ENCODE results near the gene KRTAP16-1.

Gene KRTAP16-1

DNA sequence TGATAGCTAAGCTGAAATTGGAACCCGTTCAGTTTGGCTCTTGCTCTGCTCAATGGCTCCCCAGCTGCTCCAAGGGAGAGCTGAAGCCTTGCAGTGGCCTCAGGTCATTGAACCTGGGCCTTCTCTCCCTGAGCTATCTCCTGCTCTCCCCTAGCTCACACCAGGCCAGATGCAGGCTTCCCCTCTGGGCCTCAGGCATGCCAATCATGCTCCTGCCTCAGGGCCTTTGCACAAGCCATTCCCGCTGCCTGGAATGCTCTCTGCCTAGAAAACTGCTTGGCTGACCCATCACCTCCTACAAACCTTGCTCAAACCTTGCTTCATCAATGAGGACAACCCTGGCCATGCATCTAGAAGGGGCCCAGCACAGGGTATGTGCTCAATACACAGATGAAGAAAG is 23.1 kb upstream of the KRTAP16-1 start:
- Histone ChIP-seq H3K4me3 (no peak overlapping the region), H3K27ac (no peak overlapping the region)

DNA sequence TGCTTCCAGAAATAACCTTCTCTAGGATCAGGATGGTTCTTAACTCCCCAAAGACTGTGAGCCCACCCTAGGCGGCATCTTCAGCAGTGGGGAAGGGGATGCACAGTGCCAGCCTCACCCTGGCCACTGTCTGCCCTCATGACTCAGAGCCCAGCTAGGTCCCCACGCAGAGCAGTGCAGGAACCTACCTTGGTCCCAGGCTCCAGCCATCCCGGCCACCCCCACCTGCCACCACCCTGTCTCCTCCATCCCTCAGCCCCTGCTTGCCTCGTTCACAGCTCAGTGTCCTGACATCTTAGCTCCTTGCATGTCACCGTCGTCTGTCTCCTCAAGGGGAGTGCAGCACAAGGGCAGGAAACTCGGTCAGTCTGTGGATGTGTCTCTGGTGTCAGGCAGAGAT is 22.5 kb upstream of the KRTAP16-1 start:
- no peak overlapping the region for H3K4me3 ChIP-seq
- no peak overlapping the region for H3K27ac ChIP-seq

DNA sequence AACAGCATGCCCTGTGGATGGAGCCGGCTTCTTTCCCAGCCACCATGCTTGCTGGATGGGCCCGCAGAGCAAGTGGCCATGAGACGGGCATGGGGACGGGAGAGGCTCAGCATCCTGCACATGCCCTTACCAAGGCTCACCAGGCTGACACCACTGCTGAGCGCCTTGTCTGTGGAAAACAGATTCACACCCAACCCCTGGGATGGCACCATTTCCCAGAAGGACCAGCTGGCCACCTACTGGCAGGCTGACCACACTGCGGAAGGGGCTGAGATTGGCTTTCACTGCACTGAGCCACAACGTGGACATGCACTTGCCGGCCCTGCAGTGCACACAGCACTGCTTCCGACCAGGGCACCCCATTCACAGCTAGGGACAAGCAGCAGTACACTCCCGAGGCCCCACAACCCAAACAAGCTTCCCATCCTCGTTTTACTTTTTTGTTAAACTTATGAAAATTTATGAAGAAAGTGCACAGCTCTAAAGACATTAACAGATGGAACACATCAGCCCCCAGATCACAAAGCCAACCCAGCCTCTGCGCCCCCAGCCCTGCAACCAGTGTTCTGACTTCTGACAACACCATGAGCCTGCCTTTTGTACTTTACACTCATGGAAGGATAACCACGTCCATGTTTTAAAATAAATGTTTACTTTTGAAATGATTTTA is 20.3 kb upstream of the KRTAP16-1 start:
- H3K27ac ChIP-seq, result no peak overlapping the region
- H3K4me3 ChIP-seq, result no peak overlapping the region

DNA sequence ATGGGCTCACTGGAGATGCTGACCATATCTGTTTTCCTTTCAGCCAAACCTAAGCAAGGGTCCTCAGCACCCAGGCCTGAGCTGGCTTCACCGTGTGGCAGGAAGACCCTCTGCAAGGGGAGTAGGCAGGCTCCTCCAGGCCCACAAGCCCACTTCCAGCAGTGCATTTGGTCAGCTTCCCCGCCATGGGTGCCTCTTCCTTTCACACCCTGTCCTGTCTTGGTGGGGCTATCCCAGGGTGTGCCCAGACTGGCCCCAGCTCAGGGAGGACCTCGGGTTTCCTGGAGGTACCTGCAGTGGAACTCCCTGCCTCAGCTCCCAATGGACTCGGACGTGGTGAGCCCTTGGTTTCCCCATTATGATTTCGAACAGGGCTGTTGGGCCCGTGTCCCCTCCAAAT is 19.1 kb upstream of the KRTAP16-1 start:
- Histone ChIP-seq H3K27ac (no peak overlapping the region), H3K4me3 (no peak overlapping the region)

DNA sequence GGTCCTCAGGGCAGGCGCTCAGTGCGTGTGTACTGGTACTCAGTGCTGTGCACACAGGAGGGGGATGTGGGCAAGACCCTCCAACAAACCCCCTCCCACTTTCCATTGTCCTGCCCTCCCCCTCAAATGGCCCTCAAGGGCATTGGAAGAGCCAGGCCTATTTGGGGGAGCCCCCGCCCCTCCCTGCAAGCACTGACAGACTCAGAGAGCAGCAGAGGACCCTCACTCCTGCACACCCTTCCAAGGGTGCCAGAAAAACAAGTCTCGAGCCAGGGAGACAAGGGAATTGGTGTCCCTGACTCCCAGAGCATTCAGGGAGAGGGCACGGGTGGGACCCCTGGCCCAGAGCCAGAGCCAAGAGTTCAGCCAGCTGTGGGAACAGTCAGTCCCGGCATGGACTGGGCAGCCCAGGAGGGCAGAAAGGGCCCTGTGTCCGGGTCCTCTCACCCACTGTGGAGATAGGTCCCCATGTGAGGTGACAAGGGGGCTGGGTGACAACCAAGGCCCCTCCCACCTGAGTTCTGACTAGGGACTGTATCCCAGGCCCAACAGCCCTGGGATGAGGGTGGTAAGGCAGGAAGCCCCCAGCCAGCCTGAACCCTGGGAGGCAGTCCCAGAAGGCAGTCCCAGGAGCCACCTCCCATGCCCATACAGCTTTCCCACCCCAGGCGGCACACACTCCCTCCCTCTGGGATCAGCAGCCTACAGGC is 18.5 kb upstream of the KRTAP16-1 start:
- no peak overlapping the region for H3K4me3 ChIP-seq
- no peak overlapping the region for H3K27ac ChIP-seq

DNA sequence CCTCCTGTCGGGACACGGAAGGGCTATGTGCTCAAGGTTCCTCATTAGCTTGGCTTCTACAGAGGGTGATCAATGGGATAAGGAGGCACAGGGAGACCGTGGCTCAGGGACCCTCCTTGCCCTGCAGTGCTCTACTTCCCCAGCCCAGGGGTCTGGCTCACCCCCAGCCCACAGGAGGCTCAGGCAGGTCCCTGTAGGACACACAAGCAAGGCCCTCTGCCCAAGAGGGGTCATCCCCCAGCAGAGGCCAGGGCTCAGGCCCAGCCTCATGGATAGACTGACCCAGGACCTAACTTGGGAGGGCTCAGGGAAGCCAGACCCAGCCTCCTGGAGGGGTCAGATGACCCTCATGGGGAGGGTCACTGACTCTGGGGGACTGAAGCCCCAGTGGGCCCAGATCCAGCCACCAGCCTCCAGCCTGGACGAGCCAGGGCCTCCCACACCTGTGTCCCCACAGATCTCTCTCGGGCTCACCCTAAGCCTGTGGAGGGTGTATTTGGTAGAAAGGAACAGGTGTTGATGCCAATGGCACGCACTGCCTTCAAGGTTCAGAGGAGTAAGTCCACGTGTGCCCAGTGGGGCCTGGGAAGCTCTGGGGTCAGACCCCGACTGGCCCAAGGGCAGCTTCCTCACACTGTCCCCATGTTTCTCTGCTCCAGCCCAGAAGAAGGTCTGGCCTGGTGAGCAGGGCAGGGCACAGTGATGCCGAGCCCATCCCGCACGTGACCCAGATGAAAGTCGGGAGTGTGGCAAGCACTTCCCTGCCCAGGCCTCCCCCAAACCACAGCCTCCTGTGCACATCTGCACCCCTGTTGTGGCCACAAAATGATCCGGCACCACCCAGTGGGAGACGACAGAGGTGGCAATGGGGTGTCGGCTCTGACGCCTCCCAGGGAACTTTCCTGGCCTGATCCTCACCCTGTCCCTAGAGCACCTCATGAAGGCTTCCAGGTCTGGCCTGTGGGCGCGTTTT is 17.4 kb upstream of the KRTAP16-1 start:
- Histone ChIP-seq H3K4me3 (no peak overlapping the region), H3K27ac (peak overlapping the region in 1 of 21 experiments; percentile 16)

DNA sequence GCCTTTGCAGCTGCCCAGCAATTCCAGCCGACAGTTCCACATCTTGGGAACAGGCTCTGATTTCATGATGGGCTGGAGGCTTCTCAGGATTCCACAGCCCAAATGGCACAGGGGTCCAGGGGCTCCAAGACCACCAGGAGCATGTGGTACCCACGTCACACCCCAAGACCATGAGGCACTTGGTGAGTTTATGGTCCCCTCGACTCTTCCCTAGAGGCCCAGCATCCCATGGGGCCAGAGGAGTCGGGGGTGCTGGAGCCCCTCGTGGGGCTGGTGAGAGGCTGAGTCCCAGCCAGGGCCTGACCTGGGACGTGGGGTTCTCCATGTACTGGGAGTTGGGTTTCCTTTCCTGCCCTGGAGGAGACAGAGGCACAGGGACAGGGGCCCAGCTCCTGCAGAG is 16.5 kb upstream of the KRTAP16-1 start:
- H3K27ac ChIP-seq, result no peak overlapping the region

DNA sequence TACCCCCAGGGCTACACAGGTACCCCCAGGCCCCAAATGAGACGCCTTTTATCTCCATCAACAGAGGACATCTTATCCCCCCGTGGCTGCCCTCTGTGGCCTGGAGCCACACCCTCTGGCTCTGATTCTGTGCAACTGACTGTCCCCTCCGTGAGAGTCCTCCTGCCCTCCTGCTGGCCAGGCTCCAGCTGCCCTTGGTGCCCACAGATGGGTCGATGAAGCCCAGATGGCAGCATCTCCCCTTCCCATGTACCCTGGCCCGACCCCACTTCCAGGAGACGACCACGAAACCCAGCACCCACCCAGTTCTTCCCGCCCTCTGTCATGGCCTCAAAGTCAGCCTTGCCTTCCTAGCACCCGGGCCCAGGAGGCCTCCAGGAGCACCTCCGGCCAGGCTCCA is 16.0 kb upstream of the KRTAP16-1 start:
- Histone ChIP-seq H3K27ac (no peak overlapping the region), H3K4me3 (no peak overlapping the region)

More for the DNA sequence above, 16.5 kb upstream of the KRTAP16-1 start:
- no peak overlapping the region for H3K4me3 ChIP-seq

DNA sequence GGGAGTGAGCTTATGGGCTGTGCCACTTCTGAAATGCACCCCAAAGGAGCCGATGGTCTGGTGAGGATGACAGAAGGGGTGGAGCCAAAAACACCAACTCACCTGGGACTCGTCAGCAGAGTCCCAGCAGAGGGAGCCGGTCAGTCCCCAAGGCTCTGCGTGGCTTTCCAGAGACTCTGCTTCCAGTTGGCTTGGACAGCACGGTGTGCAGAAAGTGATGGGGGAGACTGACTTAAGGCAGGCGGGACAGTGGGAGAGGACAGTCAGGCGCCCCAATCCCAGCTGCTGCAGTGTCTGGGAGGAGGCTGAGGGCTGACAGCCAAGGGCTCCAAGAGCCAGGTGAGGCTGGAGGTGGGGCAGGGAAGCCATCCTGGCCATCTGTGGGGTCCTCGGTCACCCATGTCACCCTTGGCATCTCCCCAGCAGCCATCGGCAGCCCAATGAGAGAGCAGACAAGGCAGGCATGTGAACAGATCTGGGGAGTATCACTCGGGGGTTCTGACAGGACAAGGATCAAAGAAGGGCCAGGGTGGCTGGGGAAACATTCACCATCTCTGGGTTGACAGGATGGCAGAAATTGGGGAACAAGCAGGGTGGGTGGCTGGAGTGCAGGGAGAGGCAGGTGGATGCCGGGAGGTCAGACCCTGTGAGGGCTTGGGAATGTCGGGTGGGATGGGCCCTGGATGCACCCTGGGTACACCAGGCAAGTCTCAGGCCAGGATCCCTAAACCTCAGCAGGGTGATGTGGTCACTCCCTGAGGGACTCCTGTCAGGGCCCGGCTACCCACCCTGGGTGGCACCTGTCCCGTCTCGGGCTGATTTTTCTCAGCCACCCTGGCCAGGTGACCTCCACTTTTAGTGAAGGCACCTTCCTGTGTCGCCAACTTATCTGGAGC is 15.3 kb upstream of the KRTAP16-1 start:
- Histone ChIP-seq H3K27ac (no peak overlapping the region), H3K4me3 (no peak overlapping the region)

DNA sequence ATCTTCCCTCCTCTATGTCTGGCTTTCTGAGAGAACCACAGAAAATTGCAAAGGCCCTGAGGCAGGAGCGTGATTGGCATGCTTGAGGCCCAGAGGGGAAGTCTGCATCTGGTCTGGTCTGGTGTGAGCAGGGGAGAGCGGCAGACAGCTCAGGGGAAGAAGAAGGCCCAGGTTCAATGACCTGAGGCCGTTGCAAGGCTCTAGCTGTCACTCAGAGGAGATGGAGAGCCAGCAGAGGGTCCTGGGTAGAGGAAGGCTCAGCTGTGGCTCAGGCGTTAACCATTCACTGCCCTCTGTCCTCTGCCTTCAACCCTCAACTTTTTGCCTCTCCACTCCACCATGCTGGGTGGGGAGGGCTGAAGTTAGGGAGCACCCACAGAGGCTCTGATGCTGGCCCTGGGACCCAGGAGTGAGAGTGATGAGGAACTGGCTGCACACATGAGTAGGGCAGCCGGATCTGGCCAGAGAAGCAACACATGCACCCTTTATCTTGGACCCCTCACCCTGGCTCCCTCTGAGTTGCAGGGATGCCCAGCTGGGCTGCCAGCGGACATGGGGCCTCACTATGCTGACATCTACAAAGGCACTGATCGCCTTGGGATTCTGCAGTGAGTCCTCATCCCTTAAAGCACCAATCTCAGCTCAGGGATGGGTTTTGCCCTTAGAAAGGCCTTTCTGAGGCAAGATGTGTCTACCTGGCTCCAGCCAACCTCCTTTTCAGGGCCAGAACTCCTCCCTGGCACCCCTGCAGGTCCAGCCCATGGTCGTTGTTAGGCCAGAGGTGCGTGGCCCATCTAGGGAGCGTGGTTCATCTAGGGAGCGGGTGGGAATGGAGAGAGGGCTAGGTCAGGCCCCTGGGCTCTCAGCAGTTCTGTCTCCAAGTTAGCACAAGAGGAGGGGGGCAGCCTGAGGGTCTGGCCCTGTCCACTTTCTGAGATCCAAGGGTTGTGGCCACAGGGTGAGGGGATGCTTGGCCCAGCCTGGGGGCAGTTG is 14.1 kb upstream of the KRTAP16-1 start:
- Histone ChIP-seq H3K4me3 (no peak overlapping the region), H3K27ac (peak overlapping the region in 2 of 21 experiments; percentile 10 to 27)

DNA sequence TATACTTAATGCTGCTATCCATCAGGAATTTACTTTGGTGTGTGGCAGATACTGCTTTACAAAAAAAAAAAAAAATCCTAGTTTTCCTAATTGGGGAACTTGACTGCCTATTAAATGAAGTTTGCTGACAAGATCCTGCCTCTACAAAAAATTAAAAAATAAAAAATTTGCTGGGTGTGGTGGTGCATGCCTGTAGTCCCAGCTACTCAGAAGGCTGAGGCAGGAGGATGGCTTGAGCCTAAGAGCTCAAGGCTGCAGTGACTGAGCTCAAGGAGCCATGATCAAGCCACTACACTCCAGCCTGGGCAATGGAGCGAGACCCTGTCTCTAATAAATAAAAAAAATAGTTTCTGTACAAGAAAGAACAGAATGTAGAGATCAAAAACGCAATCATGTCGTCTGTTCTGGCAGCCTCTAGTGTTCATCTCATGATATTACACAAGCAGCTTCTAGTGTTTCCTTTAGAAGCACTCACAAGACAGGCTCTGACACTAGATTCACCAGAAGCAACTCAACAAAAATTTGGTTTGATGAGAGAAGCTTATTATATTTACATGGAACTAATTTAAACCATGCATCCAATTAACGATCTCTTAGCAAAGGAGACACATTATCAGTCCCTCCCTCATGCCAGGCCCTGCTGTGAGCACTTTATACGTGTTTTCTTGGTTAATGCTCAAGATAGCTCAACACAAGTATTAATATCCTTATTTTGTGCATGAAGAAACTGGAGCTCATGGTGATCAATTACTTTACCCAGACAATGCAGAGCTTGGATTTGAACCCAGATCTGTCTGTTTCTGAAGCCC is 13.2 kb upstream of the KRTAP16-1 start:
- Histone ChIP-seq H3K27ac (peak overlapping the region in 2 of 21 experiments; percentile 10 to 27), H3K4me3 (no peak overlapping the region)

DNA sequence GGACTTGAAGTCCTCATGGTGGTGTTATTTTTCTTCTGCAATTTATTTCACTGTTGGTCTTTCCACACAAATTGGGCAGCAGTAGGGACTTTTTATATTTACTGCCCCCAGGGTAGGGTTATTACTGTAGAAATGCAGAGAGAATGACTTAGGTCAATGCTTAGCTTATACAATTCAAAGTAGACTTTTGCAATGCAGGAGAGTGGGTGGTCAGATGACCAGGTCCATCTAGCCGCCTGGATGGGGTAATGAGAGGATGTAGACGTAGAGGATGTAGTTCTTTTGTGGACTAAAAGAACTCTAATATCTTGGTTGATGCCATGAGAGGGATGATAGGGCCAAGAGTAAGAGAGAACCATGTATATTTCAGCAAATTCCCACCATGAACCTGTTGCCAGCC is 9.1 kb upstream of the KRTAP16-1 start:
- Histone ChIP-seq H3K27ac (no peak overlapping the region), H3K4me3 (no peak overlapping the region)

DNA sequence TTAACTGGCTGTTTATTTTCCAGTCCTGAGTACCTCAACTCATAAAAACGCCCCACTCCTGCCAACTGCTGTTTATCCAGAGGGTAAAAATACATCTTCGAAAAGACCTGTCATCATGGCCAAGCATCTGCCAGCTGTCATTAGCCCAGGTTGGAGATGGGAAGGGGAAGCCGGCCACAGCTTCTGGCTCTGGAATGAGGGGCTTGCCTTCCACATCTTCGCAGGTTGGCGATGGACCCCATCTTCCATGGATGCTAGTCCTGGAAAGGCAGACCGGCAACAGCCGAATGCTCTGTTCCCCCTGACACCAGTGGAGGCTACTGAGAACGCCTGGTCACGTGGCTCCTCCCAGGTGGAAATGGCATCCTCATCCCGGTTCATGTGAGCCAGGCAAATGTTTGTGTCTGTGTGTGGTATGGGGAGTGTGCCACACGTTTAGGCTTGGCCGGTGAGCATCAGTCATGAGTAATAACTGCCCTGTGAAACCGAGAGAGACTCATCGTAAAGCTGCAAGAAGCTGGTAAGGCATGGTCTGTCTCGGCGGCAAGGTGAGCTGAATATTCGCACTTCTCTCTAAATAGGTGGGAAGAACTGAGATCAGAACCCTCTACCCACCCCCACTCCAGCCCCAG is 6.8 kb upstream of the KRTAP16-1 start:
- H3K27ac ChIP-seq, result peak overlapping the region in 2 of 21 experiments; percentile 47 to 53
- peak overlapping the region in 1 of 7 experiments; percentile 4 for H3K4me3 ChIP-seq

DNA sequence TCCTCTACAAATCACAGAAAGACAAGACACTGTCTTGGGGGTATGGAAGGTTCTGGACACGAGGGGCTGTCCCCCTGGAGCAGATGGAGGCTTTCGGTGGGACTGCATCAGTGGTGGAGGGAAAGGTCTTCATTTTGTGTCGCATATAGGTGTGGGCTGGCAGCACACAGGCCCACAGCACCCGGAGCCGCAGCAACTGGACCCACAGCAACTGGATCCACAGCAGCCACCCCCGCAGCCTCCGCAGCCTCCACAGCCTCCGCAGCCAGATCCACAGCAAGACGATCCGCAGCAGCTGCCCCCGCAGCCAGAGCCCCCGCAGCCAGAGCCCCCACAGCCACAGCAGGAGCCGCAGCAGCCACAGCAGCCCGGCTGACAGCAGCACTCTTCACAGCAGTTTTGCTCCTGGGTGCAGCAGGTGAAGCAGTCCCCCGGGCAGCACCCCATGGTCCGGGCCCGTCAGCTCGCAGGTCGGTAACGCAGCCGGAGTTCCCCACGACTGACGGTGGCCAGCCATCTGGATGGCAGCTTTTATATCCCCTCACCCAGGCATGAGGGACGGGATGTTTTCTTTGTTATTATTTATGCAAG is 6.2 kb upstream of the KRTAP16-1 start, which contains the start of gene KRTAP17-1:
Gene KRTAP17-1, minus strand, starts transcription at position 507 of the 591 bp plus-strand sequence. Its CDS starts 60 bp downstream, at position 447.
- H3K27ac ChIP-seq, result peak within 1 kb of the TSS in 2 of 21 experiments; percentile 47 to 53
- H3K4me3 ChIP-seq, result peak within 1 kb of the TSS in 1 of 7 experiments; percentile 4

DNA sequence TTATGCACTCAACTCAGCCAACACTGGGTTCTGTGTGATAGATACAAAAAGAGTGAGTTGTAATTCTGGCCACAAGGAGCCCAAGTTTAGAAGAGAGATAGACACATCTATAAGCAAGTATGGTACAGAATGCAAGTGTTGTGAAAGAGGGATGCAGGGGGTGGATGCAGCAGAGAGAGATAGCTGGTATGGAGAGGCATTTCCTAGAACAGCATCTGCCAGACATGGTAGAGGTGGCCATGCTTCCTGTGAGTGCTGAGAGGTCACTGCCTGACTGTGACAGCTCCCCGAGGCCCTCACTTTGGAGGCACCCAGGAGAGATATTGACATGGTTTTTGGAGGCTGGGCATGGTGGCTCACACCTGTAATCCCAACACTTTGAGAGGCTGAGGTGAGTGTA is 2.0 kb upstream of the KRTAP16-1 start:
- no peak overlapping the region for H3K27ac ChIP-seq
- H3K4me3 ChIP-seq, result no peak overlapping the region

DNA sequence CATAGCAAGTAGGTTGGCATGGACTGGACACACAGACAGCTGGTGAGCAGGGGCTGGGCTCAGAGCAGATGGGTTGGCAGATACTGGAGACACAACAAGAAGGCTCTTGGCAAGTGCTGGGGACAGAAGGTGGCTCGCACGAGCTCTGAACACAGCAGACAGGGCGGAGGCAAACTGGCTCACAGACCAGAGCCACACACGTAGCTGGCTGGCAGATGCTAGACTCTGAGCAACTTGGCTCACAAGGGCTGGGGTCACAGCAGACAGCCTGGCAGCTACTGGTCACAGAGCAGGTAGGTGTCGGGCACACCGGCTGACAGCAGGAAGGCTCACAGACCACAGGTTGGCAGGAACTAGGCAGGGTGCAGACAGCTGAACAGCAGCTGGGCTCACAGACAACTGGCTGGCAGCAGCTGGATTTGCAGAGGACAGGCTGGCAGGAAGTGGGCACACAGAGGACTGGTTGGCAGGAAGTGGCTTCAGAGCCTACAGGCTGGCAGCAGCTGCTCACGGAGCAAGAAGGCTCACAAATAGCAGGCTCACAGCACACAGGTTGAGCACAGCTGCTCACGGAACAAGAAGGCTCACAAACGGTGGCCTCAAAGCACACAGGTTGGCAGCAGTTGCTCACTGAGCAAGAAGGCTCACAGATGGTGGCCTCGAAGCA is 725 bp downstream of the KRTAP16-1 start:
- Histone ChIP-seq H3K4me3 (peak overlapping the region in 1 of 7 experiments; percentile 11), H3K27ac (peak overlapping the region in 18 of 21 experiments; percentile 1 to 95 (median 76))

All from skin epidermis (tissue), 12 donors.